ENCODE measurements around the gene ATP6V1D. TPM values are rescaled to one million over a fixed set of nuclear protein-coding genes. Genes with fewer than 3 reads are reported as not detected.

Gene ATP6V1D
- polyA plus RNA-seq, 1 donor (not counting 4 experiments of a cell fraction or from before 2014, with no cell fraction given) = 112 TPM

- Histone ChIP-seq H3K27ac (ENCODE audit: control insufficient read depth, insufficient read depth, low read length) (no peak overlapping the region), H3K27me3 (ENCODE audit: control insufficient read depth, extremely low read depth, insufficient read depth, low read length) (no peaks in the 10 kb centered on the region), H3K9me3 (ENCODE audit: control insufficient read depth, low read depth, low read length) (no peaks in the 10 kb centered on the region), H3K9me1 (ENCODE audit: control insufficient read depth, extremely low read depth, insufficient read depth, low read length) (no peaks in the 10 kb centered on the region), H3K4me2 (ENCODE audit: control insufficient read depth, extremely low read depth, insufficient read depth, low read depth, low read length) (no peak overlapping the region), H3K36me3 (ENCODE audit: control insufficient read depth in 2 of 2, extremely low read depth in 1 of 2, insufficient read depth in 2 of 2, low read length in 2 of 2) (peaks cover 45 to 68% of the 10 kb centered on the region in 2 experiments), H2AFZ (ENCODE audit: control insufficient read depth, low read length) (no peak overlapping the region), H3K79me2 (ENCODE audit: control insufficient read depth, insufficient read depth, low read length) (peaks cover 24% of the 10 kb centered on the region), H3K4me1 (ENCODE audit: control insufficient read depth, extremely low read depth, insufficient read depth, low read length) (peaks cover 16% of the 10 kb centered on the region), H3K4me3 (ENCODE audit: control insufficient read depth in 2 of 3, extremely low read depth in 1 of 3, insufficient read depth in 2 of 3, low read depth in 1 of 3, low read length in 3 of 3) (no peak overlapping the region), H3K9ac (ENCODE audit: control insufficient read depth, extremely low read depth, insufficient read depth, low read length) (no peak overlapping the region), H4K20me1 (ENCODE audit: control insufficient read depth, extremely low read depth, insufficient read depth, low read length) (peaks cover 6% of the 10 kb centered on the region)
- FAIRE-seq = no peak
- dilution Hi-C loops (cut with MboI; ENCODE audit: extremely low pct_ligation_motif_present, low sequenced_read_pairs) = no loop called here
- TF ChIP-seq, protein P1, sequence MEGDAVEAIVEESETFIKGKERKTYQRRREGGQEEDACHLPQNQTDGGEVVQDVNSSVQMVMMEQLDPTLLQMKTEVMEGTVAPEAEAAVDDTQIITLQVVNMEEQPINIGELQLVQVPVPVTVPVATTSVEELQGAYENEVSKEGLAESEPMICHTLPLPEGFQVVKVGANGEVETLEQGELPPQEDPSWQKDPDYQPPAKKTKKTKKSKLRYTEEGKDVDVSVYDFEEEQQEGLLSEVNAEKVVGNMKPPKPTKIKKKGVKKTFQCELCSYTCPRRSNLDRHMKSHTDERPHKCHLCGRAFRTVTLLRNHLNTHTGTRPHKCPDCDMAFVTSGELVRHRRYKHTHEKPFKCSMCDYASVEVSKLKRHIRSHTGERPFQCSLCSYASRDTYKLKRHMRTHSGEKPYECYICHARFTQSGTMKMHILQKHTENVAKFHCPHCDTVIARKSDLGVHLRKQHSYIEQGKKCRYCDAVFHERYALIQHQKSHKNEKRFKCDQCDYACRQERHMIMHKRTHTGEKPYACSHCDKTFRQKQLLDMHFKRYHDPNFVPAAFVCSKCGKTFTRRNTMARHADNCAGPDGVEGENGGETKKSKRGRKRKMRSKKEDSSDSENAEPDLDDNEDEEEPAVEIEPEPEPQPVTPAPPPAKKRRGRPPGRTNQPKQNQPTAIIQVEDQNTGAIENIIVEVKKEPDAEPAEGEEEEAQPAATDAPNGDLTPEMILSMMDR (optimal IDR thresholded peaks at IDR 0.05 in 1 of 3, IDR thresholded peaks at IDR 0.05 in 1 of 3, conservative IDR thresholded peaks at IDR 0.05 in 1 of 3; ENCODE audit: extremely low read depth in 1 of 3, insufficient read depth in 2 of 3, low read length in 3 of 3) = no peak
- no peak for TF ChIP-seq EZH2 (IDR thresholded peaks at IDR 0.05; ENCODE audit: low read length)
- DNase-seq (ENCODE audit: low read depth, low spot score) = no peak
These were observed 30.4 kb upstream of the ATP6V1D start for GRCh38 chr14:67389811-67390534.

DNA sequence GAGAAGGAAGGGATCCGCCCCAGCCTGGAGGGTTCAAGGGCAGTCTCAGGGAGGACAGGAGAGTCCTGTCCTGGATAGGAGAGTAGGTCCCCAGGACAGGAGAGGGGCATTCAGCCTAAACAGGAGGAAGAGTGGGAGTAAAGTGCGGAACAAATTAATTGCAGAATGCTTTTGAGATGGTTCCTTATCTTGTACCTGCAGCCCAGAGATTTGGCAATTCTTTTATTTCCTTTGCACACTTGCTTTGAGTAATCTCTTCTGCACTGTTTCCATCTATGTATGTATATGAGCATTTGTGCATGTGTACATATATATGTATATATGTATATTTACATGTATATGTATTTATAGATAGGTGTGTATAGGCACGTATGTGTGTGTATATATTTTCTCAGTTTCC is 29.7 kb upstream of the ATP6V1D start:
- no peak overlapping the region for H3K27ac ChIP-seq (ENCODE audit: control insufficient read depth, insufficient read depth, low read length)
- H3K4me1 ChIP-seq (ENCODE audit: control insufficient read depth, extremely low read depth, insufficient read depth, low read length) = peaks cover 17% of the 10 kb centered on the region
- H3K9ac ChIP-seq (ENCODE audit: control insufficient read depth, extremely low read depth, insufficient read depth, low read length) = no peak overlapping the region
- H3K4me3 ChIP-seq (ENCODE audit: control insufficient read depth in 2 of 3, extremely low read depth in 1 of 3, insufficient read depth in 2 of 3, low read depth in 1 of 3, low read length in 3 of 3) = no peak overlapping the region
- no peaks in the 10 kb centered on the region for H3K27me3 ChIP-seq (ENCODE audit: control insufficient read depth, extremely low read depth, insufficient read depth, low read length)
- no peaks in the 10 kb centered on the region for H3K9me3 ChIP-seq (ENCODE audit: control insufficient read depth, low read depth, low read length)
- H3K9me1 ChIP-seq (ENCODE audit: control insufficient read depth, extremely low read depth, insufficient read depth, low read length) = no peaks in the 10 kb centered on the region
- no peak for FAIRE-seq
- H2AFZ ChIP-seq (ENCODE audit: control insufficient read depth, low read length) = no peak overlapping the region
- H3K4me2 ChIP-seq (ENCODE audit: control insufficient read depth, extremely low read depth, insufficient read depth, low read depth, low read length) = no peak overlapping the region
- peaks cover 19% of the 10 kb centered on the region for H3K79me2 ChIP-seq (ENCODE audit: control insufficient read depth, insufficient read depth, low read length)
- H4K20me1 ChIP-seq (ENCODE audit: control insufficient read depth, extremely low read depth, insufficient read depth, low read length) = peaks cover under 1% of the 10 kb centered on the region
- dilution Hi-C loops (cut with MboI; ENCODE audit: extremely low pct_ligation_motif_present, low sequenced_read_pairs) = no loop called here
- TF ChIP-seq, protein P1 (optimal IDR thresholded peaks at IDR 0.05 in 1 of 3, IDR thresholded peaks at IDR 0.05 in 1 of 3, conservative IDR thresholded peaks at IDR 0.05 in 1 of 3; ENCODE audit: extremely low read depth in 1 of 3, insufficient read depth in 2 of 3, low read length in 3 of 3) = no peak
- TF ChIP-seq EZH2 (IDR thresholded peaks at IDR 0.05; ENCODE audit: low read length) = no peak
- H3K36me3 ChIP-seq (ENCODE audit: control insufficient read depth in 2 of 2, extremely low read depth in 1 of 2, insufficient read depth in 2 of 2, low read length in 2 of 2) = peaks cover 45 to 61% of the 10 kb centered on the region in 2 experiments
- DNase-seq (ENCODE audit: low read depth, low spot score) = no peak

Data from keratinocyte (primary cell).